HCT116 (cell line): ENCODE measurements around the gene SPIB. TPM values are rescaled to one million over a fixed set of nuclear protein-coding genes. Genes with fewer than 3 reads are reported as not detected.
A peak's percentile ranks its signal among the peaks of the same experiment; 100 is the strongest.

Experiments used
- ATAC-seq: fragments of 200-7000 bp; cut with Tn5 transposase; 2 replicates; pipeline ENCODE4 v1.9.1; 2020; ENCODE audit warnings: mild to moderate bottlenecking, moderate library complexity
- BruUV-seq: library from RNA; stranded (reverse); fragments of 400-500 nt; replicated peaks from 2 replicates; lab custom pipeline; 2021; lab: Mats Ljungman, UMichigan
- CTCF ChIA-PET: fragments of 300-600 bp; sonication (Branson Sonifier 250); formaldehyde crosslinking; loops from one replicate; lab custom pipeline; 2021; ENCODE audit warnings: antibody characterized with exemption; lab: Charles Lee
- POLR2A ChIA-PET: fragments of 300-600, 350-600 bp; sonication (Branson Sonifier 250); formaldehyde crosslinking; loops from one replicate; lab custom pipeline; 2021; ENCODE audit warnings: antibody characterized with exemption; lab: Charles Lee
- RAD21 ChIA-PET, 2 experiments: fragments of 300-600 bp; sonication (Branson Sonifier 250); formaldehyde crosslinking; loops; one replicate each; lab custom pipeline; 2023; ENCODE audit warnings: low total read pairs in 2 of 2; ENCODE audit not compliant: uncharacterized antibody in 2 of 2, unreplicated experiment in 2 of 2, low non-redundant PET in 1 of 2; lab: Charles Lee
- DNase-seq: peaks from one replicate; pipeline ENCODE4 v3.0.0-alpha.2; 2010; ENCODE audit warnings: low read depth, low spot score
- H2AFZ ChIP-seq: fragments of 200-600 bp; shearing (Covaris generic), sonication (generic); 2 replicates; pipeline ENCODE4 v1.6.1; 2017; ENCODE audit warnings: low read depth, mixed run types, mixed read lengths, antibody characterized with exemption, low read length; ENCODE audit not compliant: poor library complexity, severe bottlenecking
- H3K27ac ChIP-seq: 2 replicates; pipeline ENCODE4 v1.5.1; 2012; ENCODE audit warnings: low read depth, low read length
- H3K27me3 ChIP-seq: fragments of 200-600 bp; sonication (generic); 2 replicates; pipeline ENCODE4 v1.6.1; 2016; ENCODE audit warnings: mixed run types, low read length, mixed read lengths; ENCODE audit not compliant: insufficient read depth
- H3K36me3 ChIP-seq, 2 experiments: fragments of 200-500 bp in 1 of 2; fragments of 200-600 bp in 1 of 2; sonication (Bioruptor generic) in 1 of 2; sonication (generic) in 1 of 2; 2 replicates each; pipeline versions ENCODE4 v1.5.1 to v1.6.1; 2014 to 2016; ENCODE audit warnings: low read length in 2 of 2, inconsistent platforms in 1 of 2, mixed read lengths in 1 of 2, mixed run types in 1 of 2; ENCODE audit not compliant: insufficient read depth in 2 of 2, control insufficient read depth in 1 of 2
- H3K4me1 ChIP-seq, 2 experiments: fragments of 200-600 bp in 1 of 2; sonication (generic) in 1 of 2; 2 replicates each; pipeline versions ENCODE4 v1.5.1 to v1.6.1; 2012 to 2017; ENCODE audit warnings: low read length in 2 of 2, inconsistent platforms in 1 of 2, mild to moderate bottlenecking in 1 of 2, mixed read lengths in 1 of 2, mixed run types in 1 of 2, moderate library complexity in 1 of 2; ENCODE audit not compliant: insufficient read depth in 2 of 2, control insufficient read depth in 1 of 2
- H3K4me2 ChIP-seq: fragments of 200-600 bp; sonication (generic); 2 replicates; pipeline ENCODE4 v1.6.1; 2017; ENCODE audit warnings: mixed run types, low read length, mixed read lengths
- H3K4me3 ChIP-seq, 2 experiments: fragments of 200-600 bp in 1 of 2; sonication (generic) in 1 of 2; replicated peaks in 1 of 2; 2 replicates each; pipeline ENCODE4 v1.5.1; 2011 to 2016; ENCODE audit warnings: low read length in 2 of 2, control low read depth in 1 of 2, low read depth in 1 of 2, mild to moderate bottlenecking in 1 of 2, mixed read lengths in 1 of 2, mixed run types in 1 of 2
- H3K79me2 ChIP-seq: fragments of 200-600 bp; sonication (generic); 2 replicates; pipeline ENCODE4 v1.6.1; 2017; ENCODE audit warnings: mild to moderate bottlenecking, mixed run types, low read length, moderate library complexity, mixed read lengths; ENCODE audit not compliant: insufficient read depth
- H3K9ac ChIP-seq: fragments of 200-600 bp; sonication (generic); 2 replicates; pipeline ENCODE4 v1.6.1; 2016; ENCODE audit warnings: low read length, mixed read lengths
- H3K9me2 ChIP-seq: fragments of 200-600 bp; sonication (generic), shearing (Covaris generic); 2 replicates; pipeline ENCODE4 v1.6.1; 2017; ENCODE audit warnings: mixed run types, mild to moderate bottlenecking, moderate library complexity; ENCODE audit not compliant: insufficient read depth
- H3K9me3 ChIP-seq, 2 experiments: fragments of 200-500 bp in 1 of 2; fragments of 200-600 bp in 1 of 2; sonication (Bioruptor generic) in 1 of 2; sonication (generic) in 1 of 2; 2 replicates each; pipeline ENCODE4 v1.6.1; 2014 to 2017; ENCODE audit warnings: low read length in 2 of 2, mixed read lengths in 2 of 2, inconsistent platforms in 1 of 2, low read depth in 1 of 2, mild to moderate bottlenecking in 1 of 2, mixed run types in 1 of 2, moderate library complexity in 1 of 2; ENCODE audit not compliant: control insufficient read depth in 1 of 2, insufficient read depth in 1 of 2
- H4K20me1 ChIP-seq: fragments of 200-600 bp; sonication (generic), shearing (Covaris generic); 2 replicates; pipeline ENCODE4 v1.6.1; 2017; ENCODE audit warnings: mixed run types, mild to moderate bottlenecking, moderate library complexity; ENCODE audit not compliant: insufficient read depth
- CBX3 ChIP-seq: IDR thresholded peaks from 2 replicates; pipeline ENCODE4 v1.6.1; 2012; ENCODE audit warnings: low read depth
- CEBPB ChIP-seq: IDR thresholded peaks from 2 replicates; pipeline ENCODE4 v1.6.1; 2012; ENCODE audit warnings: low read depth
- EGR1 ChIP-seq: IDR thresholded peaks from 2 replicates; pipeline ENCODE4 v1.6.1; 2012; ENCODE audit warnings: low read depth
- FOSL1 ChIP-seq: IDR thresholded peaks from 2 replicates; pipeline ENCODE4 v1.6.1; 2012; ENCODE audit warnings: low read depth
- POLR2A ChIP-seq: IDR thresholded peaks from 2 replicates; pipeline ENCODE4 v1.7.0; 2011; ENCODE audit warnings: borderline replicate concordance; ENCODE audit not compliant: insufficient read depth, insufficient read length; ENCODE audit errors: extremely low read depth
- POLR2AphosphoS5 ChIP-seq: IDR thresholded peaks from 2 replicates; pipeline ENCODE4 v1.6.1; 2011; ENCODE audit warnings: mild to moderate bottlenecking, low read depth, low read length, moderate library complexity
- SIN3A ChIP-seq: IDR thresholded peaks from 2 replicates; pipeline ENCODE4 v1.6.1; 2012; ENCODE audit warnings: low read depth
- ZFX ChIP-seq: fragments of 450-650 bp; IDR thresholded peaks from 2 replicates; pipeline ENCODE4 v1.6.1; 2017
- ZNF274 ChIP-seq: fragments of 200-500 bp; sonication (Bioruptor generic); IDR thresholded peaks from 2 replicates; pipeline ENCODE4 v1.6.1; 2014; ENCODE audit warnings: mild to moderate bottlenecking, low read depth, low read length, inconsistent platforms
- intact Hi-C: fragments of 100-400 bp; cut with micrococcal nuclease; formaldehyde crosslinking; loops from 2 replicates; pipeline ENCODE4 v1.10.0; 2022
- total RNA-seq: library from RNA; stranded (reverse); gene quantifications from one replicate; pipeline ENCODE4 v1.2.1, GENCODE V29; 2021; ENCODE audit not compliant: unreplicated experiment
- TF ChIP-seq, protein P1 (sequence below): IDR thresholded peaks from 2 replicates; pipeline ENCODE4 v1.6.1; 2012; ENCODE audit warnings: low read depth
- TF ChIP-seq, protein P2 (sequence below): IDR thresholded peaks from 2 replicates; pipeline ENCODE4 v1.6.1; 2011; ENCODE audit warnings: mild to moderate bottlenecking, low read length, moderate library complexity; ENCODE audit not compliant: insufficient replicate concordance; ENCODE audit errors: extremely low read depth

SPIB gene
- total RNA-seq, 1 experiment from 2014 or later = 0.96 TPM

- ATAC-seq (no peak), DNase-seq (no peak)
- Histone ChIP-seq H3K9me3 (no peaks in the 10 kb centered on the region), H3K79me2 (peaks cover 38% of the 10 kb centered on the region), H2AFZ (no peak overlapping the region), H3K9me2 (no peaks in the 10 kb centered on the region), H3K36me3 (peaks cover 12 to 29% of the 10 kb centered on the region in 2 experiments; a peak in 3 of 4 replicates), H4K20me1 (no peaks in the 10 kb centered on the region), H3K4me3 (peak overlapping the region; percentile 92 to 100), H3K27me3 (no peaks in the 10 kb centered on the region), H3K4me2 (peak overlapping the region; percentile 97), H3K4me1 (peaks cover 9 to 21% of the 10 kb centered on the region in 2 experiments; a peak in 3 of 4 replicates), H3K9ac (peak overlapping the region; percentile 92; the same call in 1 of the 2 replicates), H3K27ac (no peak overlapping the region)
- intact Hi-C loops = no loop called here
- POLR2A ChIA-PET = interaction anchor here (1.2 kb wide), 1 partner anchor 109 kb away, joined by 3 read pairs; no protein-coding TSS in a partner anchor
- BruUV-seq = no TSS peak
- TF ChIP-seq, protein P1, sequence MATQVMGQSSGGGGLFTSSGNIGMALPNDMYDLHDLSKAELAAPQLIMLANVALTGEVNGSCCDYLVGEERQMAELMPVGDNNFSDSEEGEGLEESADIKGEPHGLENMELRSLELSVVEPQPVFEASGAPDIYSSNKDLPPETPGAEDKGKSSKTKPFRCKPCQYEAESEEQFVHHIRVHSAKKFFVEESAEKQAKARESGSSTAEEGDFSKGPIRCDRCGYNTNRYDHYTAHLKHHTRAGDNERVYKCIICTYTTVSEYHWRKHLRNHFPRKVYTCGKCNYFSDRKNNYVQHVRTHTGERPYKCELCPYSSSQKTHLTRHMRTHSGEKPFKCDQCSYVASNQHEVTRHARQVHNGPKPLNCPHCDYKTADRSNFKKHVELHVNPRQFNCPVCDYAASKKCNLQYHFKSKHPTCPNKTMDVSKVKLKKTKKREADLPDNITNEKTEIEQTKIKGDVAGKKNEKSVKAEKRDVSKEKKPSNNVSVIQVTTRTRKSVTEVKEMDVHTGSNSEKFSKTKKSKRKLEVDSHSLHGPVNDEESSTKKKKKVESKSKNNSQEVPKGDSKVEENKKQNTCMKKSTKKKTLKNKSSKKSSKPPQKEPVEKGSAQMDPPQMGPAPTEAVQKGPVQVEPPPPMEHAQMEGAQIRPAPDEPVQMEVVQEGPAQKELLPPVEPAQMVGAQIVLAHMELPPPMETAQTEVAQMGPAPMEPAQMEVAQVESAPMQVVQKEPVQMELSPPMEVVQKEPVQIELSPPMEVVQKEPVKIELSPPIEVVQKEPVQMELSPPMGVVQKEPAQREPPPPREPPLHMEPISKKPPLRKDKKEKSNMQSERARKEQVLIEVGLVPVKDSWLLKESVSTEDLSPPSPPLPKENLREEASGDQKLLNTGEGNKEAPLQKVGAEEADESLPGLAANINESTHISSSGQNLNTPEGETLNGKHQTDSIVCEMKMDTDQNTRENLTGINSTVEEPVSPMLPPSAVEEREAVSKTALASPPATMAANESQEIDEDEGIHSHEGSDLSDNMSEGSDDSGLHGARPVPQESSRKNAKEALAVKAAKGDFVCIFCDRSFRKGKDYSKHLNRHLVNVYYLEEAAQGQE = no peak
- TF ChIP-seq FOSL1 = no peak
- no peak for TF ChIP-seq ZNF274
- TF ChIP-seq, protein P2, sequence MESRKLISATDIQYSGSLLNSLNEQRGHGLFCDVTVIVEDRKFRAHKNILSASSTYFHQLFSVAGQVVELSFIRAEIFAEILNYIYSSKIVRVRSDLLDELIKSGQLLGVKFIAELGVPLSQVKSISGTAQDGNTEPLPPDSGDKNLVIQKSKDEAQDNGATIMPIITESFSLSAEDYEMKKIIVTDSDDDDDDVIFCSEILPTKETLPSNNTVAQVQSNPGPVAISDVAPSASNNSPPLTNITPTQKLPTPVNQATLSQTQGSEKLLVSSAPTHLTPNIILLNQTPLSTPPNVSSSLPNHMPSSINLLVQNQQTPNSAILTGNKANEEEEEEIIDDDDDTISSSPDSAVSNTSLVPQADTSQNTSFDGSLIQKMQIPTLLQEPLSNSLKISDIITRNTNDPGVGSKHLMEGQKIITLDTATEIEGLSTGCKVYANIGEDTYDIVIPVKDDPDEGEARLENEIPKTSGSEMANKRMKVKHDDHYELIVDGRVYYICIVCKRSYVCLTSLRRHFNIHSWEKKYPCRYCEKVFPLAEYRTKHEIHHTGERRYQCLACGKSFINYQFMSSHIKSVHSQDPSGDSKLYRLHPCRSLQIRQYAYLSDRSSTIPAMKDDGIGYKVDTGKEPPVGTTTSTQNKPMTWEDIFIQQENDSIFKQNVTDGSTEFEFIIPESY = no peak
- no peak for TF ChIP-seq ZFX
- TF ChIP-seq CEBPB = no peak
- no peak for TF ChIP-seq POLR2A
- TF ChIP-seq EGR1 = no peak
- TF ChIP-seq CBX3 = no peak
- no peak for TF ChIP-seq SIN3A
- no peak for TF ChIP-seq POLR2AphosphoS5
- RAD21 ChIA-PET = no interaction called here
- CTCF ChIA-PET = interaction anchor here (1.8 to 2.3 kb wide), 3 partner anchors 12 to 121 kb away, joined by 6 to 13 read pairs (median 10); no protein-coding TSS in a partner anchor
Observed at GRCh38 chr19:50477751-50478515, 59.2 kb downstream of the SPIB start.
